AG04450 (cell line): ENCODE measurements around the gene CDC42EP4. TPM values are rescaled to one million over a fixed set of nuclear protein-coding genes. Genes with fewer than 3 reads are reported as not detected.

Experiments used
- CTCF ChIA-PET: fragments of 300-600, 350-600 bp; formaldehyde crosslinking; extraction: SDS; loops from one replicate; lab custom pipeline; 2022; ENCODE audit warnings: antibody characterized with exemption, inconsistent platforms; lab: Charles Lee
- POLR2A ChIA-PET: fragments of 350-600 bp; formaldehyde crosslinking; extraction: SDS; loops from one replicate; lab custom pipeline; 2021; ENCODE audit warnings: antibody characterized with exemption, inconsistent platforms; lab: Yijun Ruan, JAX
- DNase-seq: peaks from one replicate; pipeline ENCODE4 v3.0.0-alpha.2; 2011; ENCODE audit warnings: low read depth, low spot score
- H3K27ac ChIP-seq: one replicate; pipeline ENCODE4 v1.5.1; 2012; ENCODE audit warnings: low read depth, low read length, control low read depth
- H3K27me3 ChIP-seq: one replicate; pipeline ENCODE4 v1.6.0; 2012; ENCODE audit warnings: low read length; ENCODE audit not compliant: control insufficient read depth, insufficient read depth
- H3K4me3 ChIP-seq: 2 replicates; pipeline ENCODE4 v1.5.1; 2011; ENCODE audit warnings: mild to moderate bottlenecking, low read depth, low read length, control low read depth
- H3K9me3 ChIP-seq: 2 replicates; pipeline ENCODE4 v1.5.1; 2012; ENCODE audit warnings: low read length; ENCODE audit not compliant: control insufficient read depth, insufficient read depth
- CTCF ChIP-seq: IDR thresholded peaks from 2 replicates; pipeline ENCODE4 v1.5.1; 2011; ENCODE audit warnings: low read depth, low read length, control low read depth, inconsistent platforms
- polyA plus RNA-seq: library from polyadenylated mRNA; depleted of rRNA; stranded (reverse); fragments of >200 nt; gene quantifications from 2 replicates; pipeline ENCODE4 v1.2.3, GENCODE V29; 2011

The CDC42EP4 gene
- polyA plus RNA-seq, 1 experiment = 21.9 TPM

DNA sequence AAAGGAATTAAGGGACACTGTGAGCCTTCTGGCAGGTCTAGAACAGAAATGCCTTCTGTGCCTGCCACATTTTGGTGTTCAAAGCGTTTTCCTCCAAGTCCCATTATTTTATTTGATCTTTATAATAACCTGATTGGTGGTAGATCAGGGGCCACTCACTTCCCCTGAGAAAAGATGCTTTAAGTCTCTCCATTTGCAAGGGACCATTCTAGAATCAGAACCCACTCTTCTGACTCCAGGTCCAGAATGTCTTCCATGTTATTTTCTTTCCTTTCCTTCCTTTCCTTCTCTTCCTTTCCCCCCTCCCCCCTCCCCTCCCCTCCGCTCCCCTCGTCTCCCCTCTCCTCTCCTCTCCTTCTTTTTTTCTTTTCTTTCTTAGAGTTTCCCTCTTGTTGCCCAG is 19.3 kb upstream of the CDC42EP4 start:
- Histone ChIP-seq H3K27me3 (no peaks in the 10 kb centered on the region), H3K4me3 (no peak overlapping the region), H3K27ac (no peak overlapping the region), H3K9me3 (no peaks in the 10 kb centered on the region; the same call in 1 of the 2 replicates)
- CTCF ChIA-PET = interaction anchor here (1.6 kb wide), 1 partner anchor 39 kb away, joined by 4 read pairs; no protein-coding TSS in a partner anchor
- POLR2A ChIA-PET = no interaction called here
- no peak for TF ChIP-seq CTCF
- DNase-seq = no peak

GRCh38 chr17:73327676-73328075 is 15.9 kb upstream of the CDC42EP4 start:
- Histone ChIP-seq H3K27me3 (no peaks in the 10 kb centered on the region), H3K9me3 (no peaks in the 10 kb centered on the region), H3K4me3 (no peak overlapping the region), H3K27ac (no peak overlapping the region)
- ChIA-PET CTCF (no interaction called here), POLR2A (no interaction called here)
- no peak for TF ChIP-seq CTCF
- no peak for DNase-seq

- no peak for DNase-seq
- H3K27me3 ChIP-seq = no peaks in the 10 kb centered on the region
- ChIA-PET CTCF (interaction anchor here (1.0 to 1.6 kb wide), 2 partner anchors 17 to 44 kb away, joined by 3 to 14 read pairs; no protein-coding TSS in a partner anchor), POLR2A (interaction anchor here (1.1 kb wide), 1 partner anchor 15 kb away, joined by 3 read pairs; no protein-coding TSS in a partner anchor)
- no peaks in the 10 kb centered on the region for H3K9me3 ChIP-seq
- TF ChIP-seq CTCF = peak; percentile 26; the same call in 1 of the 2 replicates
- no peak overlapping the region for H3K4me3 ChIP-seq
- H3K27ac ChIP-seq = peak overlapping the region; percentile 21
Observed at GRCh38 chr17:73325527-73325842, 13.7 kb upstream of the CDC42EP4 start.

GRCh38 chr17:73324711-73325526 is 13.1 kb upstream of the CDC42EP4 start:
- TF ChIP-seq CTCF = no peak
- Histone ChIP-seq H3K27me3 (no peaks in the 10 kb centered on the region), H3K4me3 (no peak overlapping the region), H3K9me3 (no peaks in the 10 kb centered on the region), H3K27ac (peak overlapping the region; percentile 21)
- DNase-seq = no peak
- ChIA-PET CTCF (interaction anchor here (1.6 kb wide), 1 partner anchor 45 kb away, joined by 14 read pairs; no protein-coding TSS in a partner anchor), POLR2A (interaction anchor here (1.1 kb wide), 1 partner anchor 14 kb away, joined by 3 read pairs; no protein-coding TSS in a partner anchor)

GRCh38 chr17:73324160-73324475 is 12.3 kb upstream of the CDC42EP4 start:
- no peak for DNase-seq
- Histone ChIP-seq H3K9me3 (no peaks in the 10 kb centered on the region), H3K27me3 (no peaks in the 10 kb centered on the region), H3K27ac (no peak overlapping the region), H3K4me3 (no peak overlapping the region)
- POLR2A ChIA-PET = no interaction called here
- no peak for TF ChIP-seq CTCF
- CTCF ChIA-PET = interaction anchor here (1.0 kb wide), 1 partner anchor 13 kb away, joined by 3 read pairs; no protein-coding TSS in a partner anchor
